Type B pancreatic cell (in vitro differentiated cells): Measurements from ENCODE around the gene SMC5. TPM values are rescaled to one million over a fixed set of nuclear protein-coding genes. Genes with fewer than 3 reads are reported as not detected.

Experiments
- DNase-seq: peaks from one replicate; pipeline ENCODE4 v3.0.0; 2021; ENCODE audit warnings: mixed read lengths; ENCODE audit not compliant: unreplicated experiment; ENCODE audit errors: extremely low spot score
- H3K27ac Mint-ChIP-seq: 2 replicates; pipeline ENCODE4 v1.8.0; 2021; ENCODE audit warnings: mild to moderate bottlenecking, mixed read lengths
- H3K27me3 Mint-ChIP-seq: 2 replicates; pipeline ENCODE4 v1.8.0; 2021; ENCODE audit warnings: mixed read lengths
- H3K36me3 Mint-ChIP-seq: 2 replicates; pipeline ENCODE4 v1.8.0; 2021; ENCODE audit warnings: mixed read lengths
- H3K4me1 Mint-ChIP-seq: one replicate; pipeline ENCODE4 v1.8.0; 2021; ENCODE audit warnings: mixed read lengths; ENCODE audit not compliant: unreplicated experiment
- H3K4me3 Mint-ChIP-seq: 2 replicates; pipeline ENCODE4 v1.8.0; 2021; ENCODE audit warnings: mild to moderate bottlenecking, mixed read lengths
- H3K9me3 Mint-ChIP-seq: 2 replicates; pipeline ENCODE4 v1.8.0; 2021; ENCODE audit warnings: mixed read lengths
- CTCF ChIP-seq: fragments of 200-600 bp; sonication (generic); conservative IDR thresholded peaks from 2 replicates; pipeline ENCODE4 v1.5.0; 2021; ENCODE audit warnings: antibody characterized with exemption, mild to moderate bottlenecking
- total RNA-seq: library from RNA; stranded (reverse); gene quantifications from 2 replicates; pipeline ENCODE4 v1.2.1, GENCODE V29; 2021; ENCODE audit warnings: low replicate concordance

The SMC5 gene
- total RNA-seq, 1 donor from 2014 or later, result 33.9 TPM

GRCh38 chr9:70392189-70392588, 133.4 kb downstream of the SMC5 start:
- peaks cover 32% of the 10 kb centered on the region for H3K4me1 Mint-ChIP-seq
- peak overlapping the region; percentile 44 for H3K4me3 Mint-ChIP-seq
- no peak for DNase-seq
- H3K9me3 Mint-ChIP-seq, result no peaks in the 10 kb centered on the region
- peaks cover 14% of the 10 kb centered on the region for H3K36me3 Mint-ChIP-seq
- peak overlapping the region; percentile 70 for H3K27ac Mint-ChIP-seq
- H3K27me3 Mint-ChIP-seq, result no peaks in the 10 kb centered on the region
- TF ChIP-seq CTCF, result peak; percentile 20

DNA sequence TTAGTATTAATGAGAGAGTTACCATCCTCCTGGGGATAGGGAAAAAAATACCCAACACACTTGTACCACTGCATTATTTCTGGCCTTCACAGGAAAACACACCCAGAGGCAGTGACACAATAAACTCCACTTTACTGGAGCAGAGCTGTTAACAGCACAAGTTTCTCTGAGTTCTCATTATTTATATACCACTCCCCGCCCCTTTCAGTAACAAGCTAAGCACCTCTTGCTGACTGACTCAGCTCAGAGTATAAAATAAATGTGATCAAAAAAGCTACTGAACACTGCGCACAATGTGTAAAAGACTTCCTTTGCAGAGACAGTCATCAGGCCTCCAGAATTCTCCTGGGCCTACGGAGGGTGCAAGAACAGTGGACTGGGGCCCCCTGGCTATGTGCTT, 134.1 kb downstream of the SMC5 start:
- H3K9me3 Mint-ChIP-seq, result no peaks in the 10 kb centered on the region
- peak overlapping the region; percentile 70 for H3K27ac Mint-ChIP-seq
- H3K27me3 Mint-ChIP-seq, result no peaks in the 10 kb centered on the region
- no peak for DNase-seq
- peaks cover 9% of the 10 kb centered on the region for H3K36me3 Mint-ChIP-seq
- peak overlapping the region; percentile 44 for H3K4me3 Mint-ChIP-seq
- H3K4me1 Mint-ChIP-seq, result peaks cover 33% of the 10 kb centered on the region
- TF ChIP-seq CTCF, result no peak

GRCh38 chr9:70395652-70396051, 136.9 kb downstream of the SMC5 start:
- no peak for TF ChIP-seq CTCF
- Mint-ChIP-seq H3K36me3 (no peaks in the 10 kb centered on the region), H3K9me3 (no peaks in the 10 kb centered on the region), H3K27me3 (no peaks in the 10 kb centered on the region), H3K4me1 (peaks cover 26% of the 10 kb centered on the region), H3K4me3 (no peak overlapping the region), H3K27ac (no peak overlapping the region)
- no peak for DNase-seq

GRCh38 chr9:70398145-70398556, 139.4 kb downstream of the SMC5 start:
- no peaks in the 10 kb centered on the region for H3K27me3 Mint-ChIP-seq
- H3K36me3 Mint-ChIP-seq, result no peaks in the 10 kb centered on the region
- peaks cover 17% of the 10 kb centered on the region for H3K4me1 Mint-ChIP-seq
- H3K4me3 Mint-ChIP-seq, result no peak overlapping the region
- no peak for TF ChIP-seq CTCF
- DNase-seq, result no peak
- peak overlapping the region; percentile 5 for H3K27ac Mint-ChIP-seq
- no peaks in the 10 kb centered on the region for H3K9me3 Mint-ChIP-seq

DNA sequence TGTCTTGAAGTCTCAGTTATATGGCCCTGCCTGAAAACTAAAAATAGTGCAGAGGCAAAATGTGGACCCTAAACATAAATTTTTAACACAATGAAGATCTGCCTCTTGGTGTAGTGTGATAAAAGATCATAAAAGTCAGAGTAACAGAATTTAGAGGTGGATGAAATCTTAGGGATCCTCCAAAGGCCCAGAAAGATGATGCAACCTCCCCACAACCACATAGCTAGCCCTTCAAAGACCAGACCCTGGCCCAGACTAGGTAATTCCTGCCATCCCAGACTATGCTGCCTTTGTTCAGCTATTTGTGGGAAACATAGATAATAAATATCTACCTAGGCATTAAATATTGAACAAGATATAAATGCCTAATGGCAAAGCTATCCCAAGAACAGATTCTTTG, 140.4 kb downstream of the SMC5 start:
- no peaks in the 10 kb centered on the region for H3K9me3 Mint-ChIP-seq
- H3K4me1 Mint-ChIP-seq, result peaks cover 21% of the 10 kb centered on the region
- no peak for DNase-seq
- H3K36me3 Mint-ChIP-seq, result no peaks in the 10 kb centered on the region
- H3K4me3 Mint-ChIP-seq, result no peak overlapping the region
- TF ChIP-seq CTCF, result no peak
- no peaks in the 10 kb centered on the region for H3K27me3 Mint-ChIP-seq
- H3K27ac Mint-ChIP-seq, result no peak overlapping the region
